MM.1S (cell line): ENCODE results near the gene CELF2.

Experiments used
- DNase-seq: peaks from one replicate; pipeline ENCODE4 v3.0.0-alpha.2; 2015
- H2AFZ ChIP-seq: fragments of 300-600 bp; sonication (generic); 2 replicates; pipeline ENCODE4 v1.6.0; 2016; ENCODE audit warnings: antibody characterized with exemption, low read length
- H3F3A ChIP-seq: fragments of 300-600 bp; sonication (generic); 2 replicates; pipeline ENCODE4 v1.6.1; 2016; ENCODE audit warnings: mild to moderate bottlenecking, antibody characterized with exemption, low read length, moderate library complexity, mixed read lengths; ENCODE audit not compliant: insufficient read depth
- H3K27ac ChIP-seq: fragments of 300-600 bp; sonication (generic); 2 replicates; pipeline ENCODE4 v1.5.1; 2016; ENCODE audit warnings: mild to moderate bottlenecking, low read length
- H3K27me3 ChIP-seq: fragments of 300-600 bp; sonication (generic); replicated peaks from 2 replicates; pipeline ENCODE4 v1.6.0; 2016; ENCODE audit warnings: low read length; ENCODE audit not compliant: insufficient read depth
- H3K36me3 ChIP-seq: fragments of 300-600 bp; sonication (generic); replicated peaks from 2 replicates; pipeline ENCODE4 v1.6.1; 2016; ENCODE audit warnings: mild to moderate bottlenecking, low read length, mixed read lengths; ENCODE audit not compliant: insufficient read depth
- H3K4me1 ChIP-seq: fragments of 300-600 bp; sonication (generic); 2 replicates; pipeline ENCODE4 v1.6.1; 2016; ENCODE audit warnings: low read length, mixed read lengths
- H3K4me2 ChIP-seq: fragments of 300-600 bp; sonication (generic); 2 replicates; pipeline ENCODE4 v1.6.0; 2016; ENCODE audit warnings: low read depth, low read length
- H3K4me3 ChIP-seq: fragments of 300-600 bp; sonication (generic); 2 replicates; pipeline ENCODE4 v1.5.1; 2016; ENCODE audit warnings: low read length, mixed read lengths
- H3K79me2 ChIP-seq: fragments of 300-600 bp; sonication (generic); 2 replicates; pipeline ENCODE4 v1.6.1; 2016; ENCODE audit warnings: mixed run types, low read length, mixed read lengths
- H3K9ac ChIP-seq: fragments of 300-600 bp; sonication (generic); 2 replicates; pipeline ENCODE4 v1.6.1; 2016; ENCODE audit warnings: low read length, mixed read lengths
- H3K9me2 ChIP-seq: fragments of 300-600 bp; sonication (generic); replicated peaks from 2 replicates; pipeline ENCODE4 v1.6.1; 2016; ENCODE audit warnings: mild to moderate bottlenecking, low read length, mixed read lengths; ENCODE audit not compliant: insufficient read depth
- H3K9me3 ChIP-seq: fragments of 300-600 bp; sonication (generic); replicated peaks from 2 replicates; pipeline ENCODE4 v1.6.1; 2016; ENCODE audit warnings: mild to moderate bottlenecking, low read length, mixed read lengths; ENCODE audit not compliant: insufficient read depth
- H4K20me1 ChIP-seq: fragments of 300-600 bp; sonication (generic); 2 replicates; pipeline ENCODE4 v1.6.1; 2016; ENCODE audit warnings: mild to moderate bottlenecking, low read length, moderate library complexity, mixed read lengths; ENCODE audit not compliant: insufficient read depth
- EZH2 ChIP-seq: fragments of 300-600 bp; sonication (generic); optimal IDR thresholded peaks from 2 replicates; pipeline ENCODE3; 2017; ENCODE audit warnings: low read depth, mild to moderate bottlenecking, antibody characterized with exemption, low read length, mixed read lengths
- EZH2phosphoT487 ChIP-seq: fragments of 300-600 bp; sonication (generic); IDR thresholded peaks from 2 replicates; pipeline ENCODE4 v1.6.1; 2018; ENCODE audit warnings: antibody characterized with exemption, low read length
- TF ChIP-seq, protein P1 (sequence below): fragments of 300-600 bp; sonication (generic); IDR thresholded peaks from 2 replicates; pipeline ENCODE4 v1.5.1; 2016; ENCODE audit warnings: antibody characterized with exemption, low read length, mixed read lengths

Gene CELF2

DNA sequence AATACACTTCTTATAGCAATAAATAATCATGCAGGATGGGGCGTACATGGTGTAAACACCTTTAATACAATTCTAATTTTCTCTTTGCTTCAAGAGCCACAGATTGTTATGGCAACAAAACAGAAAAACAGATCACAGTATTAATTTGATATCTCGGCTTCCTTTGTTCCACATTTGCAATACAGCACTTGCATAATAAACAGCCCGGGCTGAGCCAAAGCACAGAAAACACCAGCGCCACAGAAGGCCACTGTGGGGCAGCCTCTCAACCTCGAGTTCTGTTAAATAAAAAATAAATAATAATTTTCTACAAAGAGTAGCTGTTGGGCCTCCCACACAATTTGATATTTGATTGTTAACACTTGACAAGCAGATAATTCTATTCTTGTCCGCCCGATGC lies 337.9 kb downstream of the CELF2 start:
- TF ChIP-seq EZH2phosphoT487, result no peak
- TF ChIP-seq, protein P1, sequence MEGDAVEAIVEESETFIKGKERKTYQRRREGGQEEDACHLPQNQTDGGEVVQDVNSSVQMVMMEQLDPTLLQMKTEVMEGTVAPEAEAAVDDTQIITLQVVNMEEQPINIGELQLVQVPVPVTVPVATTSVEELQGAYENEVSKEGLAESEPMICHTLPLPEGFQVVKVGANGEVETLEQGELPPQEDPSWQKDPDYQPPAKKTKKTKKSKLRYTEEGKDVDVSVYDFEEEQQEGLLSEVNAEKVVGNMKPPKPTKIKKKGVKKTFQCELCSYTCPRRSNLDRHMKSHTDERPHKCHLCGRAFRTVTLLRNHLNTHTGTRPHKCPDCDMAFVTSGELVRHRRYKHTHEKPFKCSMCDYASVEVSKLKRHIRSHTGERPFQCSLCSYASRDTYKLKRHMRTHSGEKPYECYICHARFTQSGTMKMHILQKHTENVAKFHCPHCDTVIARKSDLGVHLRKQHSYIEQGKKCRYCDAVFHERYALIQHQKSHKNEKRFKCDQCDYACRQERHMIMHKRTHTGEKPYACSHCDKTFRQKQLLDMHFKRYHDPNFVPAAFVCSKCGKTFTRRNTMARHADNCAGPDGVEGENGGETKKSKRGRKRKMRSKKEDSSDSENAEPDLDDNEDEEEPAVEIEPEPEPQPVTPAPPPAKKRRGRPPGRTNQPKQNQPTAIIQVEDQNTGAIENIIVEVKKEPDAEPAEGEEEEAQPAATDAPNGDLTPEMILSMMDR, result no peak
- TF ChIP-seq EZH2, result no peak
- H3K4me1 ChIP-seq, result no peaks in the 10 kb centered on the region

DNA sequence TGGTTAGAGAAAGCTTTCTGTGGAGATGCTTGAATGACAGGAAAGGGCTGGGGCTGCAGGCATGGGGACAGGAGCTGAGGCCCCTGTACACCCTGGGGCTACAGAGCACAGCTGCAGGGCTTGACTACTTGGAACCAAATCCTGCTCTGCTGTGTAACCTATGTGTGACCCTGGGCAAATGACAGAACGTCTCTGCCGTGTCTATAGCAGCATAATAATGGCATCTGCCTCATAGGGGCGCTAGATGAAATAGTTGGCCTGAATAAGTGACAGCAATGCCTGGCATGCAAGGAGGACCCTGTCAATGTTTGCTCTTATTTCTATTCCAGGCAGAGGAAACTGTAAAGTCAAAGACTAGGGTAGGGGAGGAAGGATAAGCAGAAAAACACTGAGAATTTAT lies 339.8 kb downstream of the CELF2 start:
- H3K27ac ChIP-seq, result no peak overlapping the region
- no peaks in the 10 kb centered on the region for H3K79me2 ChIP-seq
- H3F3A ChIP-seq, result no peaks in the 10 kb centered on the region
- H3K9ac ChIP-seq, result no peak overlapping the region
- no peak overlapping the region for H3K4me3 ChIP-seq
- no peaks in the 10 kb centered on the region for H3K9me2 ChIP-seq
- no peaks in the 10 kb centered on the region for H4K20me1 ChIP-seq
- no peaks in the 10 kb centered on the region for H3K36me3 ChIP-seq
- no peaks in the 10 kb centered on the region for H3K27me3 ChIP-seq
- no peaks in the 10 kb centered on the region for H3K9me3 ChIP-seq
- H3K4me2 ChIP-seq, result no peak overlapping the region
- TF ChIP-seq, protein P1, result no peak
- TF ChIP-seq EZH2phosphoT487, result no peak
- no peak for TF ChIP-seq EZH2
- no peaks in the 10 kb centered on the region for H3K4me1 ChIP-seq
- no peak overlapping the region for H2AFZ ChIP-seq
- no peak for DNase-seq

More for the DNA sequence above, 337.9 kb downstream of the CELF2 start:
- Histone ChIP-seq H2AFZ (no peak overlapping the region), H3K79me2 (no peaks in the 10 kb centered on the region), H3K27ac (no peak overlapping the region), H3K9me2 (no peaks in the 10 kb centered on the region), H3K36me3 (no peaks in the 10 kb centered on the region), H3K4me3 (no peak overlapping the region), H3F3A (no peaks in the 10 kb centered on the region), H3K9me3 (no peaks in the 10 kb centered on the region), H3K4me2 (no peak overlapping the region), H3K9ac (no peak overlapping the region), H3K27me3 (no peaks in the 10 kb centered on the region), H4K20me1 (no peaks in the 10 kb centered on the region)
- no peak for DNase-seq

DNA sequence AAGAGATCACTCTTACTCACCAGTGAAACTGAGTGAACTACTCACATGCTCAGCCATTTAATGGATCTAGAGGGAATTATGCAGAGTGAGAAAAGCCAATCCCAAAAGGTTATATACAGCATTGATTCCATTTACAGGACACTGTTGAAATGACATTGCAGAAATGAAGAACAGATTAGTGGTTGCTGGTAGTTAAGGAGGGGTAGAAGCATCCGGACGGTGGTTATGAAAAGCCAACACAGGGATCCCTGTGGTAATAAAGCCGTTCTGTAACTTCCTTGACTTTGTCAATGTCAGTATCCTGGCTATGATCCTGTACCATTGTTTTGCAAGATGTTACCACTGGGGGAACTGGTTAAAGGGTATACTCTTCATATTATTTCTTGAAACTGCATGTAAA lies 340.3 kb downstream of the CELF2 start:
- DNase-seq, result no peak

More for the DNA sequence above, 340.3 kb downstream of the CELF2 start:
- no peak overlapping the region for H2AFZ ChIP-seq
- H3K9me3 ChIP-seq, result no peaks in the 10 kb centered on the region
- no peak overlapping the region for H3K9ac ChIP-seq
- no peaks in the 10 kb centered on the region for H3F3A ChIP-seq
- H3K79me2 ChIP-seq, result no peaks in the 10 kb centered on the region
- H3K4me1 ChIP-seq, result no peaks in the 10 kb centered on the region
- no peaks in the 10 kb centered on the region for H3K9me2 ChIP-seq
- H3K27ac ChIP-seq, result no peak overlapping the region
- H3K27me3 ChIP-seq, result no peaks in the 10 kb centered on the region
- H3K36me3 ChIP-seq, result no peaks in the 10 kb centered on the region
- TF ChIP-seq EZH2, result no peak
- TF ChIP-seq EZH2phosphoT487, result no peak
- TF ChIP-seq, protein P1, result no peak
- no peak overlapping the region for H3K4me2 ChIP-seq
- H3K4me3 ChIP-seq, result no peak overlapping the region
- H4K20me1 ChIP-seq, result no peaks in the 10 kb centered on the region
